Measurements from ENCODE around the gene GPR37.

Gene GPR37

DNA sequence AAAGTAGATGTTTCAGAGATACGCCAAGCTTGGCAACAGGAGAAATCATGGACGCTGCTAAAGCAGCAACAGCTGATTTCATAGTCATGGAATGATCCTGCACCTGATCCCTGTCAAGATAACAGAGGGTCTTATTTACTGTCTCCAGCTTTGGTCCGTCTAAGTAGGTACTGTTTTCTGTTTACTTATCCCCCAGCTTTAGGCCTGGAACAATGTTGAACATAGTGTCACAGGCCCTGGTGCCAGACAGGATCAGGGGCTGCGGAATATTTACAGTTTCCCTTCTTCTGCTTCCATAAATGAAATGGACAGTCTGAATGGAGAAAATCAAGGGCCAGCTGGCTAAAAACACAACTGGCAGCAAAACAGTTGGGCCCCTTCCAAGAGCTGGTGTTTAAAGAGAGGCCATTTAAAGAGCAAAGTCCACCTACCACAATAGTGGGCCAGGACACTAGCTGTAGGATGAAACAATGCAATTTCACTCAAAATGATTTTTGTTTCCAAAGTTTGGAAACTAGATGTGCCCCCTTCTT lies 2.9 kb downstream of the GPR37 start:
- Histone ChIP-seq H3K4me2 (ENCODE audit: low read length) (no peak overlapping the region), H3K4me1 (no peaks in the 10 kb centered on the region), H2AFZ (no peak overlapping the region), H3K27ac (no peak overlapping the region), H3K9ac (no peak overlapping the region), H3K4me3 (ENCODE audit: low read depth, low read length) (no peak overlapping the region), H3K9me3 (ENCODE audit: control insufficient read depth, low read length) (no peaks in the 10 kb centered on the region), H3K27me3 (ENCODE audit: control insufficient read depth, insufficient read depth, low read length) (no peaks in the 10 kb centered on the region), H3K36me3 (ENCODE audit: control insufficient read depth, insufficient read depth, low read length) (no peaks in the 10 kb centered on the region), H3K79me2 (no peaks in the 10 kb centered on the region)
- TF ChIP-seq, protein P1, sequence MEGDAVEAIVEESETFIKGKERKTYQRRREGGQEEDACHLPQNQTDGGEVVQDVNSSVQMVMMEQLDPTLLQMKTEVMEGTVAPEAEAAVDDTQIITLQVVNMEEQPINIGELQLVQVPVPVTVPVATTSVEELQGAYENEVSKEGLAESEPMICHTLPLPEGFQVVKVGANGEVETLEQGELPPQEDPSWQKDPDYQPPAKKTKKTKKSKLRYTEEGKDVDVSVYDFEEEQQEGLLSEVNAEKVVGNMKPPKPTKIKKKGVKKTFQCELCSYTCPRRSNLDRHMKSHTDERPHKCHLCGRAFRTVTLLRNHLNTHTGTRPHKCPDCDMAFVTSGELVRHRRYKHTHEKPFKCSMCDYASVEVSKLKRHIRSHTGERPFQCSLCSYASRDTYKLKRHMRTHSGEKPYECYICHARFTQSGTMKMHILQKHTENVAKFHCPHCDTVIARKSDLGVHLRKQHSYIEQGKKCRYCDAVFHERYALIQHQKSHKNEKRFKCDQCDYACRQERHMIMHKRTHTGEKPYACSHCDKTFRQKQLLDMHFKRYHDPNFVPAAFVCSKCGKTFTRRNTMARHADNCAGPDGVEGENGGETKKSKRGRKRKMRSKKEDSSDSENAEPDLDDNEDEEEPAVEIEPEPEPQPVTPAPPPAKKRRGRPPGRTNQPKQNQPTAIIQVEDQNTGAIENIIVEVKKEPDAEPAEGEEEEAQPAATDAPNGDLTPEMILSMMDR (IDR thresholded peaks at IDR 0.05) = no peak

DNA sequence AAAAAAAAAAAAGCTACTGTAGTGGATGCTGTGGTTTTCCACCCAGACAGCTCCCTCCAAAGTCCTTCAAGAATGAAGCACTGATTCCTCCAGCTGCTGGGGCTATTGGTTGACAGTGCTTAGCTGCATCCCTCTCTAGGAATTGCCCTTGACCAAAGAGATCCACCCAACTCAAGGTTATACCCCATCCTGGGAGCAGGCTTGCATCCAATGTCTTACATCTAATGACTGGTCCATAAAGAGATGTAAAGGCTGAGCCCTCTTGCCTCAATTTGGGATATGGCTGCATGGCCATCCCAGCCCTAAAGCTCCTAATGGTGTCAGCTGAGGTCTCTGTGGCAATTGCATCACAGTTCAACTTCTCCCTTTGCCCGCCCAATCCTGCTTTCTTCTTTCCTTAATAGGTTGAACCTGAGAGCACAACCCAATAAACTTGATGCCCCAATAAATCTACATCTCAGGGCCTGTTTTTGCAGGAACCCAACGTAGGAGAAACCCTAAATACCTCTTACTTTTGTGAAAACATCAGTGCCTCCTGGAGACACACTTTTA lies 4.4 kb downstream of the GPR37 start:
- Histone ChIP-seq H3K9me3 (ENCODE audit: control insufficient read depth, low read length) (no peaks in the 10 kb centered on the region), H3K27me3 (ENCODE audit: control insufficient read depth, insufficient read depth, low read length) (no peaks in the 10 kb centered on the region), H2AFZ (no peak overlapping the region), H3K27ac (no peak overlapping the region), H3K9ac (no peak overlapping the region), H3K4me2 (ENCODE audit: low read length) (no peak overlapping the region), H3K4me1 (no peaks in the 10 kb centered on the region), H3K36me3 (ENCODE audit: control insufficient read depth, insufficient read depth, low read length) (no peaks in the 10 kb centered on the region), H3K79me2 (no peaks in the 10 kb centered on the region), H3K4me3 (ENCODE audit: low read depth, low read length) (no peak overlapping the region)
- TF ChIP-seq, protein P1 (IDR thresholded peaks at IDR 0.05) = no peak

DNA sequence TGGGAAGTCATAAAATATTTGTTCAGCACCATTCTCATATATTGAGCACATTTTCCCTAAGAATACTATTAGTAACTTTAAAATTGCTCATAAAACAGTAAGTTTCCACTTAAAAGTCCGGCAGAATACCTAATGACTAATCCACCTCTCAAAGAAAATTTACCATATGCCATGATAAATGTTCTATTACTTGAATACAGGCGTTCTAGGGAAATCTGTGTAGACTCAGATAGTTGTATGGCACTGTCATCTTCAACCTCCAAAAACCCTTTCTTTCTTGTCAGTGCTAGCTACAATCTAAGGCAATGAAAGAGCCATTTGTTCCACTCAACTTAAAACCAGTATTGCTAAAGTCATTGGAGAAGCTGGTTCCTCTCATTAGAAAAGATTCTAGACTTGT lies 7.3 kb downstream of the GPR37 start:
- Histone ChIP-seq H3K36me3 (ENCODE audit: control insufficient read depth, insufficient read depth, low read length) (no peaks in the 10 kb centered on the region), H2AFZ (no peak overlapping the region), H3K27ac (no peak overlapping the region), H3K27me3 (ENCODE audit: control insufficient read depth, insufficient read depth, low read length) (no peaks in the 10 kb centered on the region), H3K9ac (no peak overlapping the region), H3K4me2 (ENCODE audit: low read length) (no peak overlapping the region), H3K79me2 (no peaks in the 10 kb centered on the region), H3K4me1 (no peaks in the 10 kb centered on the region), H3K4me3 (ENCODE audit: low read depth, low read length) (no peak overlapping the region), H3K9me3 (ENCODE audit: control insufficient read depth, low read length) (no peaks in the 10 kb centered on the region)
- TF ChIP-seq, protein P1 (IDR thresholded peaks at IDR 0.05) = no peak

DNA sequence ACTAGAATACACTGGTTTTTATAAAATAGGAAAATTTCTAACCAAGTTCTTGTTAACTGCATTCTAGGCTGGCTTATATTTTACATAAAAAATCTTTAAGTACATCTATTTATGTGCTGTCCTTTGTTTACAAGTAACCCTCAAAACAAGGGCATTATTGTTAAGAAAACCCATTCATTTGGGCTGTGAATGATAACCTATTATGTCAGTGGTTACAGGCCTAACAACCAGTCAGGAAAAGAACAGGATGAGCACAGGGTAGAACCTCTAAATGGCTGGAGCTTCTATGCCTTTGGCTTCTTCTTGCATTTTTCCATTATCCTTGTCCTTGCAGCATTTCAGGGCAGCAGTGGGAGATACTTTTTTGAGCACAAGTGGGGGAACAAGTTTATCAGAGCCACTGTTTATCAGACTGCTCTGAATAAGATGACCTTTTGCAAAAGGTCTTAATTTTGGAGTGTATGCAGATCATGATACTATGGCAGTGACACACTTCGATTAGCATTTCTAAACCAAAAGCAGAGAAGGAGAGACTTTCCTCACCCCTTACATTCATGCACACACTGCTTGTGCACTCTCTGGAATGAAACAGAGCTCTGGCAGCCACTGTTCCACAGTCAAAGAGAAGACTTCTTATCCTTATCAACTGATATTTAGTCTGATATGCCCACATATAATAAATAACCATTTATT lies 10.9 kb downstream of the GPR37 start:
- no peak overlapping the region for H2AFZ ChIP-seq
- H3K4me2 ChIP-seq (ENCODE audit: low read length) = no peak overlapping the region
- no peaks in the 10 kb centered on the region for H3K4me1 ChIP-seq
- H3K9me3 ChIP-seq (ENCODE audit: control insufficient read depth, low read length) = no peaks in the 10 kb centered on the region
- no peak overlapping the region for H3K9ac ChIP-seq
- H3K79me2 ChIP-seq = no peaks in the 10 kb centered on the region
- H3K4me3 ChIP-seq (ENCODE audit: low read depth, low read length) = no peak overlapping the region
- TF ChIP-seq, protein P1 (IDR thresholded peaks at IDR 0.05) = no peak
- no peaks in the 10 kb centered on the region for H3K27me3 ChIP-seq (ENCODE audit: control insufficient read depth, insufficient read depth, low read length)
- H3K27ac ChIP-seq = no peak overlapping the region
- no peaks in the 10 kb centered on the region for H3K36me3 ChIP-seq (ENCODE audit: control insufficient read depth, insufficient read depth, low read length)

DNA sequence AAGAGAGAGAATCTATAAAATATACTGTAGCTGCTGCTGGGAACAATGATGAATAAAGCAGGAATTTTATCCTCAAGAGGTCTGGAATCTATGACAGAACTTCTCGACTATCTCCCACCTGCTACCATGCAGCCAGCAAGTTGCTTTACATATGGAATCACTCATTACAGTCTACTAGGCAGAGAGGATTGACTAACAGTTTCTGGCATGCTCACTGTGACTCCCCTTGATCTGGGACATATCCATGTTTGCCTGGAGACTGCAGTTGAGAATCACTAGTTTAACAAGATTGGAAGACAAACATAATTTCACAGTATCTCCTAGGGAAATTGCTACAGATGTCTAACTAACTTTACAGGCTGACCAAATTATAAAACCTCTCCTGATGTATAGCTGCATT lies 13.3 kb downstream of the GPR37 start:
- H3K9ac ChIP-seq = no peak overlapping the region
- no peaks in the 10 kb centered on the region for H3K27me3 ChIP-seq (ENCODE audit: control insufficient read depth, insufficient read depth, low read length)
- TF ChIP-seq, protein P1 (IDR thresholded peaks at IDR 0.05) = no peak
- no peaks in the 10 kb centered on the region for H3K36me3 ChIP-seq (ENCODE audit: control insufficient read depth, insufficient read depth, low read length)
- H3K4me2 ChIP-seq (ENCODE audit: low read length) = no peak overlapping the region
- no peaks in the 10 kb centered on the region for H3K79me2 ChIP-seq
- no peaks in the 10 kb centered on the region for H3K4me1 ChIP-seq
- H3K9me3 ChIP-seq (ENCODE audit: control insufficient read depth, low read length) = no peaks in the 10 kb centered on the region
- no peak overlapping the region for H3K4me3 ChIP-seq (ENCODE audit: low read depth, low read length)
- no peak overlapping the region for H2AFZ ChIP-seq
- H3K27ac ChIP-seq = no peak overlapping the region
